HepG2 (cell line): Measurements from ENCODE around the gene RAPH1. TPM values are rescaled to one million over a fixed set of nuclear protein-coding genes. Genes with fewer than 3 reads are reported as not detected.
"Not testable (repeated sequence)": the region's sequence is repeated elsewhere in the genome, so short reads cannot be mapped to it uniquely, and the experiment has no call there.

Experiments used
- ATAC-seq: fragments of 200-7000 bp; cut with Tn5 transposase; 3 replicates; pipeline ENCODE4 v1.9.1; 2020; ENCODE audit warnings: mild to moderate bottlenecking, moderate library complexity
- BruUV-seq: library from RNA; stranded (reverse); fragments of 400-500 nt; replicated peaks from 2 replicates; lab custom pipeline; 2021; lab: Mats Ljungman, UMichigan
- CTCF ChIA-PET: fragments of 300-600 bp; formaldehyde crosslinking; extraction: SDS; loops from one replicate; lab custom pipeline; 2021; ENCODE audit warnings: low total read pairs, inconsistent platforms, low intra/inter-chr PET ratio; lab: Yijun Ruan, JAX
- POLR2A ChIA-PET: fragments of 350-600 bp; sonication (Branson Sonifier 250); formaldehyde crosslinking; loops from one replicate; lab custom pipeline; 2020; ENCODE audit warnings: antibody characterized with exemption, inconsistent platforms; lab: Yijun Ruan, JAX
- DNase-seq: peaks from one replicate; pipeline ENCODE4 v3.0.0-alpha.2; 2015; ENCODE audit warnings: low spot score
- FAIRE-seq: peaks from 3 replicates; lab custom pipeline; 2011; peaks lifted over from hg19 to GRCh38; lab: Jason Lieb, UNC
- H2AFZ ChIP-seq: one replicate; pipeline ENCODE4 v1.6.1; 2011; ENCODE audit warnings: low read length, inconsistent platforms
- H3K27ac ChIP-seq: fragments of 300-600 bp; 3 replicates; pipeline ENCODE4 v1.8.0; 2011; ENCODE audit warnings: mixed run types, mild to moderate bottlenecking, mixed read lengths, low read length, inconsistent platforms; ENCODE audit not compliant: insufficient read depth; ENCODE audit errors: extremely low read length
- H3K27me3 ChIP-seq, 2 experiments: fragments of 200-600 bp in 1 of 2; 2 replicates in 1 of 2; 3 replicates in 1 of 2; pipeline versions ENCODE4 v1.6.0 to v1.8.0; 2011; ENCODE audit warnings: low read length in 2 of 2, mild to moderate bottlenecking in 2 of 2, moderate library complexity in 2 of 2, inconsistent platforms in 1 of 2; ENCODE audit not compliant: insufficient read depth in 2 of 2, control insufficient read depth in 1 of 2
- H3K36me3 ChIP-seq, 2 experiments: fragments of 200-600 bp in 1 of 2; replicated peaks in 1 of 2; 2 replicates in 1 of 2; 3 replicates in 1 of 2; pipeline versions ENCODE4 v1.5.1 to v1.8.0; 2011; ENCODE audit warnings: low read length in 2 of 2, inconsistent platforms in 1 of 2; ENCODE audit not compliant: insufficient read depth in 2 of 2, control insufficient read depth in 1 of 2
- H3K4me1 ChIP-seq: 2 replicates; pipeline ENCODE4 v1.5.1; 2012; ENCODE audit warnings: low read length, inconsistent platforms; ENCODE audit not compliant: insufficient read depth
- H3K4me2 ChIP-seq: 2 replicates; pipeline ENCODE4 v1.6.0; 2011; ENCODE audit warnings: low read depth, low read length, inconsistent platforms
- H3K4me3 ChIP-seq, 3 experiments: fragments of 200-600 bp in 1 of 3; sonication (generic), shearing (Covaris generic) in 1 of 3; replicated peaks in 1 of 3; 2 replicates each; pipeline ENCODE4 v1.5.1; 2011 to 2016; ENCODE audit warnings: low read length in 3 of 3, inconsistent platforms in 2 of 3, low read depth in 2 of 3, mild to moderate bottlenecking in 2 of 3, control low read depth in 1 of 3, mixed read lengths in 1 of 3; ENCODE audit not compliant: insufficient read depth in 1 of 3
- H3K79me2 ChIP-seq: one replicate; pipeline ENCODE4 v1.6.1; 2011; ENCODE audit warnings: low read length, inconsistent platforms; ENCODE audit not compliant: insufficient read depth
- H3K9ac ChIP-seq: 2 replicates; pipeline ENCODE4 v1.6.0; 2011; ENCODE audit warnings: mild to moderate bottlenecking, low read depth, low read length, inconsistent platforms; ENCODE audit not compliant: insufficient read depth
- H3K9me3 ChIP-seq: 2 replicates; pipeline ENCODE4 v1.5.1; 2012; ENCODE audit warnings: mild to moderate bottlenecking, low read length
- H4K20me1 ChIP-seq: 2 replicates; pipeline ENCODE4 v1.6.0; 2011; ENCODE audit warnings: inconsistent platforms, mild to moderate bottlenecking, low read length, moderate library complexity; ENCODE audit not compliant: insufficient read depth
- ASH2L ChIP-seq: fragments of 300-600, 200-600 bp; sonication (generic); IDR thresholded peaks from 2 replicates; pipeline ENCODE4 v1.7.0; 2017; ENCODE audit warnings: low read depth, mild to moderate bottlenecking, moderate library complexity, mixed read lengths, low read length; ENCODE audit not compliant: insufficient read length
- HMGA1 ChIP-seq: sonication (generic); formaldehyde crosslinking; conservative IDR thresholded peaks from 2 replicates; pipeline ENCODE4 v1.4.0; 2020; ENCODE audit warnings: missing genetic modification reagents
- MAFF ChIP-seq: IDR thresholded peaks from 2 replicates; pipeline ENCODE4 v1.6.1; 2011; ENCODE audit warnings: low read depth, low read length, improper control_type of control experiment
- RBAK ChIP-seq: sonication (generic); formaldehyde crosslinking; IDR thresholded peaks from 2 replicates; pipeline ENCODE4 v1.5.1; 2020; ENCODE audit warnings: mild to moderate bottlenecking, missing genetic modification reagents
- ZBTB42 ChIP-seq: sonication (generic); formaldehyde crosslinking; IDR thresholded peaks from 2 replicates; pipeline ENCODE4 v1.5.0; 2020; ENCODE audit warnings: mild to moderate bottlenecking, missing genetic modification reagents
- ZNF160 ChIP-seq: sonication (generic); formaldehyde crosslinking; IDR thresholded peaks from 2 replicates; pipeline ENCODE4 v1.8.0; 2022; ENCODE audit warnings: mild to moderate bottlenecking, inconsistent platforms, missing genetic modification reagents
- ZNF577 ChIP-seq: sonication (generic); formaldehyde crosslinking; IDR thresholded peaks from 2 replicates; pipeline ENCODE4 v1.4.0; 2020; ENCODE audit warnings: mild to moderate bottlenecking, low read depth, missing genetic modification reagents, borderline replicate concordance
- WGBS: methylation state at CpG from one replicate; pipeline ENCODE4 v1.1.6; 2017; ENCODE audit warnings: low lambda C conversion rate; 5-methylcytosine and 5-hydroxymethylcytosine counted together
- in situ Hi-C: cut with HindIII; loops from 2 replicates; pipeline ENCODE4 v1.10.0; 2017; ENCODE audit warnings: low pct_unique_long_range_greater_than_20kb; ENCODE audit not compliant: extremely low pct_ligation_motif_present
- intact Hi-C: fragments of 100-400 bp; cut with micrococcal nuclease; formaldehyde crosslinking; loops from one replicate; pipeline ENCODE4 v1.10.0; 2022; ENCODE audit not compliant: unreplicated experiment
- polyA plus RNA-seq, 8 experiments: library from polyadenylated mRNA; depleted of rRNA in 3 of 8; stranded (reverse) in 7 of 8; unstranded in 1 of 8; fragments of >200 nt; fragmentation: Illumina TruSeq in 4 of 8; extraction: Trizol in 4 of 8; gene quantifications; 2 replicates each; pipeline versions ENCODE4 v1.2.1 to v1.2.3, GENCODE V29; 2011 to 2016; ENCODE audit warnings: low read depth in 4 of 8, missing spikeins in 1 of 8, mixed read lengths in 1 of 8; ENCODE audit not compliant: insufficient read depth in 1 of 8
- total RNA-seq, 5 experiments: library from RNA; depleted of rRNA; stranded (reverse); fragments of >200 nt; fragmentation: Illumina TruSeq; extraction: Trizol; gene quantifications; 2 replicates each; pipeline ENCODE4 v1.2.3, GENCODE V29; 2016; ENCODE audit warnings: low read depth in 1 of 5
- TF ChIP-seq, protein P1 (sequence below): sonication (generic); formaldehyde crosslinking; IDR thresholded peaks from 2 replicates; pipeline ENCODE4 v1.4.0; 2020; ENCODE audit warnings: missing genetic modification reagents, mild to moderate bottlenecking, borderline replicate concordance
- TF ChIP-seq, protein P2 (sequence below): sonication (generic); formaldehyde crosslinking; IDR thresholded peaks from 2 replicates; pipeline ENCODE4 v1.4.0; 2020; ENCODE audit warnings: missing genetic modification reagents
- TF ChIP-seq, protein P3 (sequence below): sonication (generic); formaldehyde crosslinking; IDR thresholded peaks from 2 replicates; pipeline ENCODE4 v1.4.0; 2020; ENCODE audit warnings: missing genetic modification reagents; ENCODE audit errors: not compliant biosample characterization
- TF ChIP-seq, protein P4 (sequence below): fragments of 450-650 bp; IDR thresholded peaks from 2 replicates; pipeline ENCODE4 v1.6.1; 2017; ENCODE audit warnings: mild to moderate bottlenecking

RAPH1 gene
- total and polyA plus RNA-seq, 2 of the 13 experiments (the other 11 are each of a cell fraction or from before 2014, with no cell fraction given), result 5.3 to 6.7 TPM

DNA sequence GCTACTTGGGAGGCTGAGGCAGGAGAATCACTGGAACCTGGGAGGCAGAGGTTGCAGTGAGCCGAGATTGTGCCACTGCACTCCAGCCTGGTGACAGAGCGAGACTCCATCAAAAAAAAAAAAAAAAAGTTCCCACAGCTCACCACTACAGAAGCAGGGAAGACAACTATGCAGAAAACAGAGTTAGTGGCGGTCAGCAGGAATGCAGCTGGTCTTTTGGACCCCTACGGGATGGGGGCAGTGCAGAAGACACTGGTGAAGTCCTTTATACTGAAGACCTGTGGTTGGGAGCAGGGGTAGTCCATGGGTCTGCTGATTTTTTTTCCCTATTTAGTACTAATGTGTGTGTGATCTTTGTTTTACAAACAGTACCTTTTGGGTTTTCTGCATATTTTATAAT, 105.5 kb downstream of the RAPH1 start:
- H3K4me3 ChIP-seq, H3K9ac ChIP-seq, H4K20me1 ChIP-seq, in situ Hi-C loops, POLR2A ChIA-PET, H3K27me3 ChIP-seq, H3K4me1 ChIP-seq, BruUV-seq, H3K9me3 ChIP-seq, CTCF ChIA-PET, H3K27ac ChIP-seq, FAIRE-seq, H3K79me2 ChIP-seq, H2AFZ ChIP-seq, H3K4me2 ChIP-seq, intact Hi-C loops: not testable (repeated sequence)
- DNase-seq (peak; percentile 36), ATAC-seq (peak; percentile 87)
- TF ChIP-seq, protein P1, sequence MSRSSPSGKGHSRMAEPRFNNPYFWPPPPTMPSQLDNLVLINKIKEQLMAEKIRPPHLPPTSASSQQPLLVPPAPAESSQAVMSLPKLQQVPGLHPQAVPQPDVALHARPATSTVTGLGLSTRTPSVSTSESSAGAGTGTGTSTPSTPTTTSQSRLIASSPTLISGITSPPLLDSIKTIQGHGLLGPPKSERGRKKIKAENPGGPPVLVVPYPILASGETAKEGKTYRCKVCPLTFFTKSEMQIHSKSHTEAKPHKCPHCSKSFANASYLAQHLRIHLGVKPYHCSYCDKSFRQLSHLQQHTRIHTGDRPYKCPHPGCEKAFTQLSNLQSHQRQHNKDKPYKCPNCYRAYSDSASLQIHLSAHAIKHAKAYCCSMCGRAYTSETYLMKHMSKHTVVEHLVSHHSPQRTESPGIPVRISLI (CRISPR knock-in tag), result peak; percentile 17; the same call in 1 of the 2 replicates
- TF ChIP-seq, protein P2, sequence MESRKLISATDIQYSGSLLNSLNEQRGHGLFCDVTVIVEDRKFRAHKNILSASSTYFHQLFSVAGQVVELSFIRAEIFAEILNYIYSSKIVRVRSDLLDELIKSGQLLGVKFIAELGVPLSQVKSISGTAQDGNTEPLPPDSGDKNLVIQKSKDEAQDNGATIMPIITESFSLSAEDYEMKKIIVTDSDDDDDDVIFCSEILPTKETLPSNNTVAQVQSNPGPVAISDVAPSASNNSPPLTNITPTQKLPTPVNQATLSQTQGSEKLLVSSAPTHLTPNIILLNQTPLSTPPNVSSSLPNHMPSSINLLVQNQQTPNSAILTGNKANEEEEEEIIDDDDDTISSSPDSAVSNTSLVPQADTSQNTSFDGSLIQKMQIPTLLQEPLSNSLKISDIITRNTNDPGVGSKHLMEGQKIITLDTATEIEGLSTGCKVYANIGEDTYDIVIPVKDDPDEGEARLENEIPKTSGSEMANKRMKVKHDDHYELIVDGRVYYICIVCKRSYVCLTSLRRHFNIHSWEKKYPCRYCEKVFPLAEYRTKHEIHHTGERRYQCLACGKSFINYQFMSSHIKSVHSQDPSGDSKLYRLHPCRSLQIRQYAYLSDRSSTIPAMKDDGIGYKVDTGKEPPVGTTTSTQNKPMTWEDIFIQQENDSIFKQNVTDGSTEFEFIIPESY (CRISPR knock-in tag), result peak; percentile 74
- over 99% methylated on average over 4 of the region's 4 CpGs for WGBS
- peaks cover 2 to 24% of the 10 kb centered on the region in 2 experiments; a peak in 4 of 5 replicates for H3K36me3 ChIP-seq

DNA sequence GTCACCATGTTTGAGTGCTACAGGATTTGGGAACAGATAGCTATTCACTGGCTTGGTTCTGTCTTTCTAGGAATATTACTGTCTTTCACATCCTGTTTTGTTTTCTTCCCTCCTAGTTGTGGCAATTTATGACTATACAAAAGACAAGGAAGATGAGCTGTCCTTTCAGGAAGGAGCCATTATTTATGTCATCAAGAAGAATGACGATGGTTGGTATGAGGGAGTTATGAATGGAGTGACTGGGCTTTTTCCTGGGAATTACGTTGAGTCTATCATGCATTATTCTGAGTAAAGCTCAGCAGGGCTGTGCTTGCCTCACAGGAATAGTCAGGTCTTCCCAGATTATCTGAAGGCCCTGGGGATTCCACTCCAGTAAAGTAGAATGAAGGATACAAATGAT, 108.0 kb downstream of the RAPH1 start:
- no TSS peak for BruUV-seq
- H3K4me3 ChIP-seq, result no peak overlapping the region
- H3K27me3 ChIP-seq, result no peaks in the 10 kb centered on the region
- in situ Hi-C loops, result no loop called here
- ChIA-PET CTCF (no interaction called here), POLR2A (no interaction called here)
- H4K20me1 ChIP-seq, result no peaks in the 10 kb centered on the region
- no peak overlapping the region for H3K4me2 ChIP-seq
- DNase-seq (no peak), ATAC-seq (no peak), FAIRE-seq (no peak)
- no peak overlapping the region for H3K27ac ChIP-seq
- H3K79me2 ChIP-seq, result no peaks in the 10 kb centered on the region
- intact Hi-C loops, result no loop called here
- no peak overlapping the region for H3K9ac ChIP-seq
- WGBS, result 95% methylated on average over 2 of the region's 2 CpGs
- no peaks in the 10 kb centered on the region for H3K9me3 ChIP-seq
- H2AFZ ChIP-seq, result no peak overlapping the region
- H3K4me1 ChIP-seq, result no peaks in the 10 kb centered on the region
- H3K36me3 ChIP-seq, result peaks cover 2 to 24% of the 10 kb centered on the region in 2 experiments; a peak in 4 of 5 replicates
- TF ChIP-seq ZNF577 (CRISPR knock-in tag) (no peak), ZNF160 (CRISPR knock-in tag) (no peak), ZBTB42 (CRISPR knock-in tag) (no peak), HMGA1 (no peak), RBAK (no peak), MAFF (no peak), ASH2L (no peak)
- TF ChIP-seq, protein P3, sequence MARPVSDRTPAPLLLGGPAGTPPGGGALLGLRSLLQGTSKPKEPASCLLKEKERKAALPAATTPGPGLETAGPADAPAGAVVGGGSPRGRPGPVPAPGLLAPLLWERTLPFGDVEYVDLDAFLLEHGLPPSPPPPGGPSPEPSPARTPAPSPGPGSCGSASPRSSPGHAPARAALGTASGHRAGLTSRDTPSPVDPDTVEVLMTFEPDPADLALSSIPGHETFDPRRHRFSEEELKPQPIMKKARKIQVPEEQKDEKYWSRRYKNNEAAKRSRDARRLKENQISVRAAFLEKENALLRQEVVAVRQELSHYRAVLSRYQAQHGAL (CRISPR knock-in tag), result no peak
- TF ChIP-seq, protein P4, sequence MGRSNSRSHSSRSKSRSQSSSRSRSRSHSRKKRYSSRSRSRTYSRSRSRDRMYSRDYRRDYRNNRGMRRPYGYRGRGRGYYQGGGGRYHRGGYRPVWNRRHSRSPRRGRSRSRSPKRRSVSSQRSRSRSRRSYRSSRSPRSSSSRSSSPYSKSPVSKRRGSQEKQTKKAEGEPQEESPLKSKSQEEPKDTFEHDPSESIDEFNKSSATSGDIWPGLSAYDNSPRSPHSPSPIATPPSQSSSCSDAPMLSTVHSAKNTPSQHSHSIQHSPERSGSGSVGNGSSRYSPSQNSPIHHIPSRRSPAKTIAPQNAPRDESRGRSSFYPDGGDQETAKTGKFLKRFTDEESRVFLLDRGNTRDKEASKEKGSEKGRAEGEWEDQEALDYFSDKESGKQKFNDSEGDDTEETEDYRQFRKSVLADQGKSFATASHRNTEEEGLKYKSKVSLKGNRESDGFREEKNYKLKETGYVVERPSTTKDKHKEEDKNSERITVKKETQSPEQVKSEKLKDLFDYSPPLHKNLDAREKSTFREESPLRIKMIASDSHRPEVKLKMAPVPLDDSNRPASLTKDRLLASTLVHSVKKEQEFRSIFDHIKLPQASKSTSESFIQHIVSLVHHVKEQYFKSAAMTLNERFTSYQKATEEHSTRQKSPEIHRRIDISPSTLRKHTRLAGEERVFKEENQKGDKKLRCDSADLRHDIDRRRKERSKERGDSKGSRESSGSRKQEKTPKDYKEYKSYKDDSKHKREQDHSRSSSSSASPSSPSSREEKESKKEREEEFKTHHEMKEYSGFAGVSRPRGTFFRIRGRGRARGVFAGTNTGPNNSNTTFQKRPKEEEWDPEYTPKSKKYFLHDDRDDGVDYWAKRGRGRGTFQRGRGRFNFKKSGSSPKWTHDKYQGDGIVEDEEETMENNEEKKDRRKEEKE, result no peak
